GM12872 (cell line): Measurements from ENCODE around the gene PRKG1.

Source experiments
- TF ChIP-seq, protein P1 (sequence below): IDR thresholded peaks from 3 replicates; pipeline ENCODE4 v1.5.1; 2011; ENCODE audit warnings: low read depth, mild to moderate bottlenecking, low read length, moderate library complexity; ENCODE audit not compliant: insufficient read depth

The PRKG1 gene

DNA sequence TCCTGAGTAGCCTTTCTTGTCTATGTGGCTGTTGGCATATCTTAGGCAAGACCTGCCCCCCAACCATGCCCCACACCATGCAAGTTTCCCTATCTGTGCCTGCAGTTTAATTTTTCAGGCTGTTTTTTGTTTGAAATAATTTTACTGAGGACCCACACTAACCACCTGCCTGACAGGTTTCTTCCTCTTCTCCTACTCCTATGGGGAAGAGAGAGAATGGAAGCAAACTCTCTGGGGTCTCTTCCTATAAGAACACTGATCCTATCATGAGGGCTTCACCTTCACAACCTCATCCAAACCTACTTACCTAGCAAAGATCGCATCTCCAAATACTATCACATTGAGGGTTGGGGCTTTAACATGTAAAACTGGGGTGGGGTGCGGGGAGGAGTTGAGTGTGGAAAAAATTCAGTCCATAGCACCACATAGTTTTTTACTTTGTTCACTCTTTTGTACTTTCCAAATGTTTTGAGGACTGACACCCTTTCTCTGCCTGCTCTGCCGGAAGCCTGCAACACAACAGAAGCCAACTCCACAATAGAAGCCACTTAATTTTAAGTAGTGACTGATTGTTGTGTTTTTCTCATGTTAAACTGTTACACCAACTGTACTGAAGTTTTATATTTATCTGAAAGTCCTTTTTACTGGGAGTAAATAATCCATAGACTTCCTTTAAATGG lies 692.3 kb downstream of the PRKG1 start:
- TF ChIP-seq, protein P1, sequence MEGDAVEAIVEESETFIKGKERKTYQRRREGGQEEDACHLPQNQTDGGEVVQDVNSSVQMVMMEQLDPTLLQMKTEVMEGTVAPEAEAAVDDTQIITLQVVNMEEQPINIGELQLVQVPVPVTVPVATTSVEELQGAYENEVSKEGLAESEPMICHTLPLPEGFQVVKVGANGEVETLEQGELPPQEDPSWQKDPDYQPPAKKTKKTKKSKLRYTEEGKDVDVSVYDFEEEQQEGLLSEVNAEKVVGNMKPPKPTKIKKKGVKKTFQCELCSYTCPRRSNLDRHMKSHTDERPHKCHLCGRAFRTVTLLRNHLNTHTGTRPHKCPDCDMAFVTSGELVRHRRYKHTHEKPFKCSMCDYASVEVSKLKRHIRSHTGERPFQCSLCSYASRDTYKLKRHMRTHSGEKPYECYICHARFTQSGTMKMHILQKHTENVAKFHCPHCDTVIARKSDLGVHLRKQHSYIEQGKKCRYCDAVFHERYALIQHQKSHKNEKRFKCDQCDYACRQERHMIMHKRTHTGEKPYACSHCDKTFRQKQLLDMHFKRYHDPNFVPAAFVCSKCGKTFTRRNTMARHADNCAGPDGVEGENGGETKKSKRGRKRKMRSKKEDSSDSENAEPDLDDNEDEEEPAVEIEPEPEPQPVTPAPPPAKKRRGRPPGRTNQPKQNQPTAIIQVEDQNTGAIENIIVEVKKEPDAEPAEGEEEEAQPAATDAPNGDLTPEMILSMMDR = no peak

DNA sequence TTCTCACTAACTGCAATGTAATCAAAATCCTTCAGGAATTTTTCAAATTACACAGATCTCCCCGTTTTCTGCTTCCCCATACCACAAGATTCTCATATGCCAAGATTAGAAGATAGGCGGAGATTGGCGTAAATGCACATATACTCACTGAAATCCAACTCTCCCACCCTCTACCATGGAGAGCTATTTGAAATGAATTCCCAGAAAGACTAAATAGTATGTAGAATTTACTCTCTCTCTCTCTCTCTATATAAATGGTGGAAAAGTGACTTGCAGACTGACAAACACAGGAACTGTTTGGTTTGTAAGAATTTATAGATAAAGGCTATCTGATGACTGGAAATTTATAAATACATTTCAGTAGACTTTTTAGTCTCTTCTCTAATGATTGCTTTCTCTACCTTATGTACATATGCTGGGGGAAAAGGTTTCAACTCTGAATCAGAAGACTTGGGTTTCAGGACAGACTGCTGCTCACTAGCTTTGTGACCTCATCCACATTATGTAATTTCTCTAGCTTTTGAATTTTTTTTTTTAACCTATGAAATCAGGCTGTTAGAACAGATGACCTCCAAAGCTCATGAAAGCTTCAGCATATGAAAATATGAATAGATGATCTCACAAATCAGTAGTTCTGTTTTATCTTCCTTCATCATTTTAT lies 692.9 kb downstream of the PRKG1 start:
- TF ChIP-seq, protein P1 = no peak

DNA sequence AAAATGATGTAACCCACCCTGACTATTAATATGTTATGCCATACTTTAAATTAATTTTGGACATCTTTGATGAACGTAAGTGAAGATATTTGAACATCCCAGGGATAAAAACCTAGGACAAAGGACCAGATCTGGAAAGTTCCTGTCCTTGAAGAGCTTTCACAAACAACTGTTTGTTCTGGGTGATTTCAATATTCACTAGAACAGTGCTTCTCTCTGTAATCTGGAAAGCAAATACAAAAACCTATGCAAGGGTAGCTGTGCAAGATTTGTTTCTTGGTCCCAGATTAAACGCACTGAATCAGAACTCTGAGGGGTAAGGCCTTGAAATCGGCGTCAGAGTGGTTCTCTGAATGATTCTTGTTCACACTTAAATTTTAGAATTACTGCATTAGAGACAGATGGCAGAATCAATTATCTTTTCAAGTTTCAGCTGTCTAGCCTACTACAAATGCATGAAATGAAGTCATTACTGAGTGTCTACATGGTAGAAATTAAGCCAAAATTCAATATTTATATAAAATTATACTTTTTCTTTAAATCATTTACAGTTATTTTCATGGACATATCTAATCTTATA lies 694.7 kb downstream of the PRKG1 start:
- TF ChIP-seq, protein P1 = no peak

DNA sequence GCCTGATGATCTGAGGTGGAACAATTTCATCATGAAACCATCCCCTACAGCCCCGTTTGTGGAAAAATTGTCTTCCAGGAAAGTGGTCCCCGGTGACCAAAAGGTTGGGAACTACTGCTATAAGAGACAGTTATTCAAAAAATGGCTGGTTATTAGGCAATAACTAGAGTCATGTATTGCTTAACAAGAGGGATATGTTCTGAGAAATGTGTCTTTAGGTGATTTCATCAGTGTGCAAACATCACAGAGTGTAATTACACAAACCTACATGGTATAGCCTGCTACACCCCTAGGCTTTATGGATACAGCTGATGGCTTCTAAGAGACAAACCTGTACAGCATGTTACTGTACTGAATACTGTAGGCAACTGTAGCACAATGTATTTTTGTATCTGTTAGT lies 696.4 kb downstream of the PRKG1 start:
- TF ChIP-seq, protein P1 = no peak

DNA sequence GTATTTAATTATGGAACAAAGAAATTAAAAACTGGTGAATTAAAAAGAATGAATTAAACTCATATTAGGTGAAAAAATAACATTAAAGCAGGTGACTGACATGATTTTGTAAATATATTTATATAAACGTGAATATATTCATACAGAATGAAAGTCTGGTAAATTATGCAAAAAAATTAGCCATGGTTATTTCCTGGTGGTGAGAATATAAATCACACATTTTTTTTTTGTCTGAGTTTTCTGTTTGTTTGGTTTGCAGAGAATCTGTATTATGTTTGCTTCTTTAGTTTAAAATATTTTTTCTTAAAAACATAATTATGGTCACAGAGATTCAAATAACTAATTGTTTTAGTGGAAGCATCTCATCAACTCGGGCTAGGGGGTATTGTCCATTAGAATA lies 698.1 kb downstream of the PRKG1 start:
- TF ChIP-seq, protein P1 = no peak

DNA sequence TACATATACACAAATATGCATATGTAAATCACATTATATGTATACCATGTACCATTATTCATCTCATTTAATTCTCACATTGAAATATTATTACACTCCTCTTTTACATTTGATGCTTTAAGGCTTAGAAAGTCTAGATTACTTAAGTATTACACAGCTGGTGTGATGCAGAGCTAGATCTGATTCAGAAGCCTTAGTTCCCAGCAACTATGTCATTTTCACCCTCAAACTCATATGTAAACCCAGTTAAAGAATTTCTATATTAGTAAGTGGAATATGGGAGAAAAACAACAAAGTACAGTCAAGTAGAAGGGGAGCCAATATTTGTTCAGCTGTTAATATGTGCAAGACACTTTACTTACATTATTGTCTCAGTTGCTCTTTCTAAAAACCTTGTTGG lies 699.4 kb downstream of the PRKG1 start:
- TF ChIP-seq, protein P1 = no peak

DNA sequence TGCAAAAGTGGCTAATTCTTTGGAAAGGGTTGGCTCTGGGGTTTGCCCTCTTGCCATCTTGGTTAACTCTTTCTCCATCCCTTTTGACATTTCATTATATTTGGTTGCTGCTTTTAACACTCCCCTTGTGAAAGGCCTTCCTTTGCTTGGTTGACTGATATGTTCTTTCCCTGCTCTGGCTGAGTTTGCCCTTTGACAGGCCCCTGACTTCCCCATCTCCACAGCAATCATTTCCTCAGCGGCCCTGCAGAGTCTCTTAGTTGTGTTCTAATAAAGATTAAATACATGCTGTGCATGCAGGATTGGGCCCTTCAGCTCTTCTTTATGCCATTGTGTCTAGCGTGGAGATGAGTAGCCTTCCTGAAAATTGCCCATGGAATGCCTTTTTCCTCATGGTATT lies 709.7 kb downstream of the PRKG1 start:
- TF ChIP-seq, protein P1 = no peak
